Measurements from ENCODE around the gene WNT7B. TPM values are rescaled to one million over a fixed set of nuclear protein-coding genes. Genes with fewer than 3 reads are reported as not detected.

Gene WNT7B
- total RNA-seq, 1 experiment from 2014 or later: 66.9 TPM

DNA sequence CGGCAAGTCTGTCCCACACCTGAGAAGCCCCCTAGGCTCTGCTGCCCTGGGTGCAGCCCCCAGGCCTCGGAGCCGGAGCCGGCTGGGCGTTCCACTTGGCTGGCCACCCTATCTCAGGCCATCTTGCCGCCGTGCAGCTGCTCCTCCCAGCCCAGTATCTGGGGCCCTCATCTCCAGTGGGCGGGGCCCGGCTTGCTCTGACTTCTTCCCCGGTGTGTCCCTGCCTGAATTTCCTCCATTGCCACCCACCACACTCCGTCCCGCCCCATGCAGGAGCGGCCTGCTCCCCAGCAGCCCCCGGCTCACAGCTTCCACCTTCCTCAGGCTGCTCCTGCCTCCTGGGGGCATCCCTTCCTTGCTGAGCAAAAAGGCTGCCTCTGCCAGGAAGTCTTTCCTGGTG, 46.6 kb downstream of the WNT7B start:
- H3K9me2 ChIP-seq (ENCODE audit: insufficient read depth): no peaks in the 10 kb centered on the region
- peaks cover 15% of the 10 kb centered on the region; the same call in 1 of the 2 replicates for H3K36me3 ChIP-seq (ENCODE audit: low read depth)
- intact Hi-C loops (cut with micrococcal nuclease; ENCODE audit: unreplicated experiment): no loop called here
- H3K4me1 ChIP-seq (replicated peaks; ENCODE audit: insufficient read depth): peaks cover 35% of the 10 kb centered on the region
- no peaks in the 10 kb centered on the region for H3K27me3 ChIP-seq (ENCODE audit: insufficient read depth, low read depth)
- no peaks in the 10 kb centered on the region for H3K9me3 ChIP-seq (ENCODE audit: insufficient read depth, low read depth)
- no peak overlapping the region for H3K4me2 ChIP-seq
- TF ChIP-seq, protein P1, sequence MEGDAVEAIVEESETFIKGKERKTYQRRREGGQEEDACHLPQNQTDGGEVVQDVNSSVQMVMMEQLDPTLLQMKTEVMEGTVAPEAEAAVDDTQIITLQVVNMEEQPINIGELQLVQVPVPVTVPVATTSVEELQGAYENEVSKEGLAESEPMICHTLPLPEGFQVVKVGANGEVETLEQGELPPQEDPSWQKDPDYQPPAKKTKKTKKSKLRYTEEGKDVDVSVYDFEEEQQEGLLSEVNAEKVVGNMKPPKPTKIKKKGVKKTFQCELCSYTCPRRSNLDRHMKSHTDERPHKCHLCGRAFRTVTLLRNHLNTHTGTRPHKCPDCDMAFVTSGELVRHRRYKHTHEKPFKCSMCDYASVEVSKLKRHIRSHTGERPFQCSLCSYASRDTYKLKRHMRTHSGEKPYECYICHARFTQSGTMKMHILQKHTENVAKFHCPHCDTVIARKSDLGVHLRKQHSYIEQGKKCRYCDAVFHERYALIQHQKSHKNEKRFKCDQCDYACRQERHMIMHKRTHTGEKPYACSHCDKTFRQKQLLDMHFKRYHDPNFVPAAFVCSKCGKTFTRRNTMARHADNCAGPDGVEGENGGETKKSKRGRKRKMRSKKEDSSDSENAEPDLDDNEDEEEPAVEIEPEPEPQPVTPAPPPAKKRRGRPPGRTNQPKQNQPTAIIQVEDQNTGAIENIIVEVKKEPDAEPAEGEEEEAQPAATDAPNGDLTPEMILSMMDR (conservative IDR thresholded peaks at IDR 0.05): no peak
- TF ChIP-seq EZH2 (IDR thresholded peaks at IDR 0.05; ENCODE audit: low read depth): no peak
- H3K4me3 ChIP-seq: no peak overlapping the region
- CTCF ChIA-PET: no interaction called here
- no TSS peak for BruUV-seq (replicated peaks)
- peaks cover 49% of the 10 kb centered on the region for H3K79me2 ChIP-seq (ENCODE audit: low read depth)
- H4K20me1 ChIP-seq (ENCODE audit: insufficient read depth): peaks cover 90% of the 10 kb centered on the region
- POLR2A ChIA-PET (ENCODE audit: unreplicated experiment): no interaction called here
- peaks cover 14% of the 10 kb centered on the region for H3F3A ChIP-seq (ENCODE audit: insufficient read depth, low read depth)
- no peak for DNase-seq
- no peak overlapping the region for H3K27ac ChIP-seq
- no peak overlapping the region for H2AFZ ChIP-seq

DNA sequence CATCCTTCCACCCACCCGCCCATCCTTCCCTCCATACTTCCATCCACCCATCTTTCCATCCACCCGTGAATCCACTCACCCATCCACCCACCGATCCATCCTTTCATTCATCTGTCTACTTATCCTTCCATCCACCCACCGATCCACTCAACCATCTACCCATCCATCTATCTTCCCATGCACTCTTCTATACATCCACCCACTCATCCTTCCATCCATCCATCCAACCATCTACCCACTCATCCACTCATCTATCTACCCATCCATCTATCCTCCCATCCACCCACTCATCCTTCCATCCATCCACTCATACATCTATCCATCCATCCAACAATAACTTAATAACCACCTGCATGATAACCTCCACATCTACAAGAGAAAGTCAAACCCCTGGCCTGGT, 47.3 kb downstream of the WNT7B start:
- Histone ChIP-seq H3F3A (ENCODE audit: insufficient read depth, low read depth) (peaks cover 8% of the 10 kb centered on the region; the same call in 1 of the 2 replicates), H3K4me3 (no peak overlapping the region), H3K4me1 (replicated peaks; ENCODE audit: insufficient read depth) (peaks cover 29% of the 10 kb centered on the region), H3K27ac (no peak overlapping the region), H3K36me3 (ENCODE audit: low read depth) (peaks cover 15% of the 10 kb centered on the region; the same call in 1 of the 2 replicates), H3K9me3 (ENCODE audit: insufficient read depth, low read depth) (no peaks in the 10 kb centered on the region), H4K20me1 (ENCODE audit: insufficient read depth) (peaks cover 85% of the 10 kb centered on the region), H3K27me3 (ENCODE audit: insufficient read depth, low read depth) (no peaks in the 10 kb centered on the region), H3K79me2 (ENCODE audit: low read depth) (peaks cover 47% of the 10 kb centered on the region), H3K4me2 (no peak overlapping the region), H3K9me2 (ENCODE audit: insufficient read depth) (no peaks in the 10 kb centered on the region), H2AFZ (no peak overlapping the region)
- POLR2A ChIA-PET (ENCODE audit: unreplicated experiment): no interaction called here
- CTCF ChIA-PET: no interaction called here
- intact Hi-C loops (cut with micrococcal nuclease; ENCODE audit: unreplicated experiment): no loop called here
- TF ChIP-seq, protein P1 (conservative IDR thresholded peaks at IDR 0.05): no peak
- no peak for TF ChIP-seq EZH2 (IDR thresholded peaks at IDR 0.05; ENCODE audit: low read depth)
- no peak for DNase-seq
- BruUV-seq (replicated peaks): no TSS peak

DNA sequence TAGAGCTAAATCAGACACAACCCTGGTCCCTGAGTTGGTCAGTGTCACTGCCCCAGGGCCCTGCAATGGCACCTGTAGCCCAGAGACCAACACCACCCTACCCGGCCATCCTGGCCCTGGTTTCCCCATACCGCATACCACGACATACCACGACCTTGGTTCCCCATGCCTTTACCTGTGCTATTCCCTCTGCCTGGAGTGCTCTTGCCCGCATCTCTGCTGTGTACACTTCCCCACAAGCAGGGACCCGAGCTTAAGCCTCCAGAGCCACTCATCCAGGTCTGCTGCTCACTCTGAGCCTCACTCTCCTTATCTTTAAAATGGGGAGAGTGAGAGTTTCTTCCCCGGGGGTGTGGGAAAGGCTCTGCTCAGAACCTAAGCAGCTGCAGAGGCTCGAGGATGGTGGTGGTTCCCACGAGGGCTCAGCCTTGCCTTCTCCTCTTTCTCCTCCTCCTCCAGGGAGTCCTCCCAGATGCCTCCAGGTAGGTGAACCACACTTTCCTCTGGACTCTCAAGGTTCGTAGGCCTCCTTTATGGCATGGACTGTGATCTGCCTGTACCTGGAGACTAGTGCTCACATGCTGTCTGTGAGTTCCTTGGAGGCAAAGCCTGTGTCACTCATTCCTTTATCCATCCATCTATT, 48.1 kb downstream of the WNT7B start:
- Histone ChIP-seq H4K20me1 (ENCODE audit: insufficient read depth) (peaks cover 86% of the 10 kb centered on the region), H3K4me2 (no peak overlapping the region), H3K4me1 (replicated peaks; ENCODE audit: insufficient read depth) (peaks cover 22% of the 10 kb centered on the region), H3K4me3 (no peak overlapping the region), H2AFZ (no peak overlapping the region), H3K9me2 (ENCODE audit: insufficient read depth) (no peaks in the 10 kb centered on the region), H3K9me3 (ENCODE audit: insufficient read depth, low read depth) (no peaks in the 10 kb centered on the region), H3K79me2 (ENCODE audit: low read depth) (peaks cover 41% of the 10 kb centered on the region), H3K27me3 (ENCODE audit: insufficient read depth, low read depth) (no peaks in the 10 kb centered on the region), H3K27ac (no peak overlapping the region), H3K36me3 (ENCODE audit: low read depth) (peaks cover 15% of the 10 kb centered on the region; the same call in 1 of the 2 replicates), H3F3A (ENCODE audit: insufficient read depth, low read depth) (peaks cover 8% of the 10 kb centered on the region; the same call in 1 of the 2 replicates)
- no peak for TF ChIP-seq EZH2 (IDR thresholded peaks at IDR 0.05; ENCODE audit: low read depth)
- TF ChIP-seq, protein P1 (conservative IDR thresholded peaks at IDR 0.05): no peak
- CTCF ChIA-PET: no interaction called here
- intact Hi-C loops (cut with micrococcal nuclease; ENCODE audit: unreplicated experiment): no loop called here
- no TSS peak for BruUV-seq (replicated peaks)
- DNase-seq: no peak
- POLR2A ChIA-PET (ENCODE audit: unreplicated experiment): no interaction called here

All from PC-9 (cell line).